ENCODE results near the gene NPAS2. TPM values are rescaled to one million over a fixed set of nuclear protein-coding genes. Genes with fewer than 3 reads are reported as not detected.

NPAS2 gene
- total RNA-seq, 1 experiment from 2014 or later: 93.5 TPM

GRCh38 chr2:100988630-100989417 is 168.9 kb downstream of the NPAS2 start:
- DNase-seq (ENCODE audit: low read depth): no peak

GRCh38 chr2:100989666-100990065 is 169.7 kb downstream of the NPAS2 start:
- no peak for DNase-seq (ENCODE audit: low read depth)

- no peak for DNase-seq (ENCODE audit: low read depth)
These were observed 170.2 kb downstream of the NPAS2 start for GRCh38 chr2:100990166-100990565.

- DNase-seq (ENCODE audit: low read depth): no peak
These were observed 170.9 kb downstream of the NPAS2 start for GRCh38 chr2:100990650-100991403.

- DNase-seq (ENCODE audit: low read depth): no peak
These were observed 171.4 kb downstream of the NPAS2 start for GRCh38 chr2:100991404-100991773.

GRCh38 chr2:100992262-100992661 is 172.3 kb downstream of the NPAS2 start:
- no peak for DNase-seq (ENCODE audit: low read depth)

GRCh38 chr2:100993294-100993693 is 173.4 kb downstream of the NPAS2 start:
- DNase-seq (ENCODE audit: low read depth): no peak

- no peak for DNase-seq (ENCODE audit: low read depth)
These were observed 175.6 kb downstream of the NPAS2 start for GRCh38 chr2:100995309-100996075.

GRCh38 chr2:100997509-100998234 is 177.7 kb downstream of the NPAS2 start:
- no peak for DNase-seq (ENCODE audit: low read depth)

- DNase-seq (ENCODE audit: low read depth): no peak
These were observed 178.3 kb downstream of the NPAS2 start for GRCh38 chr2:100998235-100998573.

- no peak for DNase-seq (ENCODE audit: low read depth)
These were observed 180.1 kb downstream of the NPAS2 start for GRCh38 chr2:100999995-101000394.

GRCh38 chr2:101001691-101002561 is 182.0 kb downstream of the NPAS2 start, which contains the start of gene RPL31:
Gene RPL31, plus strand, starts transcription at chr2:101002289. Its CDS starts 413 bp downstream, at chr2:101002702.
- peak; percentile 96 for DNase-seq (ENCODE audit: low read depth)

- no peak for DNase-seq (ENCODE audit: low read depth)
These were observed 182.8 kb downstream of the NPAS2 start for GRCh38 chr2:101002562-101003277.

GRCh38 chr2:101003278-101003775 is 183.4 kb downstream of the NPAS2 start:
- DNase-seq (ENCODE audit: low read depth): no peak

- no peak for DNase-seq (ENCODE audit: low read depth)
These were observed 184.8 kb downstream of the NPAS2 start for GRCh38 chr2:101004620-101005325.

- no peak for DNase-seq (ENCODE audit: low read depth)
These were observed 186.3 kb downstream of the NPAS2 start for GRCh38 chr2:101006065-101006715.

GRCh38 chr2:101007415-101008345 is 187.7 kb downstream of the NPAS2 start:
- DNase-seq (ENCODE audit: low read depth): no peak

- no peak for DNase-seq (ENCODE audit: low read depth)
These were observed 191.2 kb downstream of the NPAS2 start for GRCh38 chr2:101011152-101011551.
